Umbilical cord (tissue), 2 donors: ENCODE results near the gene SPTB. TPM values are rescaled to one million over a fixed set of nuclear protein-coding genes. Genes with fewer than 3 reads are reported as not detected.
"Not testable (repeated sequence)": the region's sequence is repeated elsewhere in the genome, so short reads cannot be mapped to it uniquely, and the experiment has no call there.

Source experiments
- DNase-seq: peaks from one replicate; pipeline ENCODE4 v3.0.0-alpha.2; 2015; ENCODE audit warnings: low spot score
- total RNA-seq: library from RNA; depleted of rRNA; stranded (reverse); fragments of >200 nt; gene quantifications from one replicate; pipeline ENCODE4 v1.2.3, GENCODE V29; 2014; ENCODE audit warnings: low replicate concordance; ENCODE audit not compliant: insufficient read depth

Gene SPTB
- 25.0 TPM for total RNA-seq

GRCh38 chr14:64879635-64880220, at the start of gene SPTB:
Gene SPTB (minus strand): TSS chr14:64879907. CDS start chr14:64823094, 56,813 bp downstream.
- DNase-seq, result peak; percentile 33

- no peak for DNase-seq
Observed at GRCh38 chr14:64929014-64929359, 49.3 kb upstream of the SPTB start.

- no peak for DNase-seq
Observed at GRCh38 chr14:64928239-64929013, 48.7 kb upstream of the SPTB start.

GRCh38 chr14:64927031-64927430, 47.3 kb upstream of the SPTB start:
- no peak for DNase-seq

GRCh38 chr14:64926398-64926995, 46.8 kb upstream of the SPTB start:
- DNase-seq, result no peak

GRCh38 chr14:64923015-64923414, 43.3 kb upstream of the SPTB start:
- no peak for DNase-seq

- DNase-seq, result no peak
Observed at GRCh38 chr14:64920465-64920864, 40.8 kb upstream of the SPTB start.

GRCh38 chr14:64919618-64920017, 39.9 kb upstream of the SPTB start:
- DNase-seq, result no peak

GRCh38 chr14:64919215-64919614, 39.5 kb upstream of the SPTB start:
- no peak for DNase-seq

GRCh38 chr14:64918216-64918615, 38.5 kb upstream of the SPTB start:
- no peak for DNase-seq

GRCh38 chr14:64915797-64916196, 36.1 kb upstream of the SPTB start:
- no peak for DNase-seq

GRCh38 chr14:64915029-64915424, 35.3 kb upstream of the SPTB start:
- no peak for DNase-seq

- DNase-seq, result peak; percentile 100
Observed at GRCh38 chr14:64914237-64915028, 34.7 kb upstream of the SPTB start, which contains the start of gene CHURC1. Gene CHURC1 (plus strand): TSS chr14:64914455. CDS start chr14:64914496, 41 bp downstream.

- DNase-seq, result not testable (repeated sequence)
Observed at GRCh38 chr14:64913477-64913876, 33.8 kb upstream of the SPTB start.

- DNase-seq, result no peak
Observed at GRCh38 chr14:64912261-64912660, 32.6 kb upstream of the SPTB start.

GRCh38 chr14:64910847-64911495, 31.3 kb upstream of the SPTB start:
- peak; percentile 29 for DNase-seq

GRCh38 chr14:64906022-64906421, 26.3 kb upstream of the SPTB start:
- DNase-seq, result no peak

GRCh38 chr14:64899958-64900357, 20.3 kb upstream of the SPTB start:
- DNase-seq, result peak; percentile 24

- peak; percentile 76 for DNase-seq
Observed at GRCh38 chr14:64891839-64892375, 12.2 kb upstream of the SPTB start.

- no peak for DNase-seq
Observed at GRCh38 chr14:64891173-64891838, 11.6 kb upstream of the SPTB start.

GRCh38 chr14:64889352-64889751, 9.6 kb upstream of the SPTB start:
- DNase-seq, result no peak
